GM18868 (cell line): Measurements from ENCODE around the gene PIPOX.
"Not testable (repeated sequence)": the region's sequence is repeated elsewhere in the genome, so short reads cannot be mapped to it uniquely, and the experiment has no call there.

Experiments used
- ATAC-seq: cut with Tn5 transposase; IDR thresholded peaks from one replicate; pipeline ENCODE4 v1.9.1; 2021; ENCODE audit warnings: mild to moderate bottlenecking, moderate library complexity; ENCODE audit not compliant: unreplicated experiment

PIPOX gene

DNA sequence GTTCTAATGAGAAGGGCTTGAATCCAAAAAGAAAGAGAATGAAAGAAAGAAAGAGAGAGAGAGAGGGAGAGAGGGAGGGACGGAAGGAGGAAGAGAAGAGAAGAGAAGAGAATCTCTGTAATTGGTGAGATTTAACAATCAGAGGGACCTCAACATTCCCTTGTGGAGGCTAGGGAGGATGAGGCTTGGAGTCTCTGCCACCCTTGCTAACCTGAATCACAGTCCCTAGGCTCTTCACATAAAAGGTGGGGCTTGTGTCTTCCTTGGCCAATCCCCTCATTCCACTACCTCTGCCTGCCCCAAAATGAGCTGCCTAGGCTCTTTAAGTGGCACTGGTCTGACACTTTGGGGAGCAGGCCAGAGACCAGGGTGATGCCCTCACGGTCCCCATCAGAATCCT, 30.1 kb downstream of the PIPOX start:
- ATAC-seq: no peak

DNA sequence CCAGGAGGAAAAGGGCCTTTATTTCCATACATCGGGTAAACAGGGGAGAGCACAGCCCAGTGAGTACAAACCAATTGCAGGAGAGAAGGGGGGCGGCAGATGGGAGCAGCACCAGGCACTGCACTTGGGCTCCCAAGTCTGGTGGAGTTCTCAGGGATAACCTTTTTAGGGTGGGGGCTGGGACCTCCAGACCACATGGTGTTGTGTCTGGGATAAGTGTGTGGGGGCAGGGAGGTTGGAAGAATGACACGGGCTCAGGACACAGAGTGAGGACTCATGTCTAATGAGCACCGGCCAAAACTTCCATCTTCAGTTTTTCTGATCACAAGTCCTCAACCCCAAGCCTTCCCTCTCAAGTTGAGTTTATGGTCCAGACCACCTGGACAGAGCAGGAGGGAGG, 30.6 kb downstream of the PIPOX start:
- ATAC-seq: no peak

DNA sequence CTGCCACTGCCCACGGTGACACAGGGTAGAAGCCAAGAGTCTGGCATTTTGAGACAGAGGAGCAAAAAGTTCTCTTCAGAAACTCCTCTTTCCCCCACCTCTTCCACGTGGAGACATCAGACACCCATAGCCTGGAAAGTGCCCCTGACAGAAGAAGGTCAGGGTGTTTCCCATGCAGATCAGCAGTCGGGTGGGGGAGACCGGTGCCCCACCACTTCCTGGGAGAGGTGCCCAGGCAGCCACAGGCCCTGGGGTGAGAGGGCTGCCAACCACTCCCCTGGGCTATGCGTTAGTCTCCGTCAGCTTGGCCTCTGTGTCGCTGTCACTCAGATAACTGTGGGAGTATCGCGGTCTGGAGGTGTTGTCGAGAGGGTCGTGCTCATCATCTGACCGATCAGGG, 31.5 kb downstream of the PIPOX start:
- no peak for ATAC-seq

DNA sequence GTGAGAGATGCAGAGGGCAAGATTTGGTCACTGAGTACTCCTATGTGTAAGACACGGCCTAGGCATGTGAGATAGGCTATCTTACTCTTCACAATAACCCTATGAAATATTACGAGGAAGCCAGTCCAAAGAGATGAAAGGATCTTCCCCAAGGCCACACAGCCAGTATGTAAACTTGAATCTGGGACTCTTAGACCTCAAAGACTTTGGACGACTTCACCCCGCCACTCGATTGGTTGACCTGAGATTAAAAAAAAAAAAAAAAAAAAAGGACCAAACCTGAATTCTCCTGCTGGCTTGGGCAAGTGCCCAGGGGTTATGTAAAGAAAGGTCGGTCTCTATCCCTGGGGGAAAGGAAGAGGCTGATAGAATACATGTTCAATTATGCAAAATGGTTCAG, 33.1 kb downstream of the PIPOX start:
- ATAC-seq: no peak

DNA sequence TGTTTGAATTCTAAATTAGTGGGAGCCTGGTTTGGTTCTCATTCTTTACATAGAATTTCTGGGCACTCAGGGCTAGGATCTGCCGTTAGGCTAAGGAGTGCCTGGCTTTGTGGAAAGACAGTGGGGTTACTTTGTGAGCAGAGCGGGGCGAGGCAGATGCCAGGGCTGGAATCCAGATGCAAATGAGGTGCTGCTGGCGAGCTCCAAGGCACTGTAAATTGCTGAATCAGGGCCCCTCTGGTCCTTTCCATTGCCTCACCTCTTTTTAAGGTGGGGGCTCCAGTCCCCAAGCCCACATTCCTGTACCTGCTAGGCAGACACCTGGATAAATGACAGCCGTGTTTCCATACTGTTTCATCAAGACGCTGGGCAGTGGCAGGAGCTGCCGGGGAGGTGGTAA, 33.8 kb downstream of the PIPOX start:
- ATAC-seq: no peak

DNA sequence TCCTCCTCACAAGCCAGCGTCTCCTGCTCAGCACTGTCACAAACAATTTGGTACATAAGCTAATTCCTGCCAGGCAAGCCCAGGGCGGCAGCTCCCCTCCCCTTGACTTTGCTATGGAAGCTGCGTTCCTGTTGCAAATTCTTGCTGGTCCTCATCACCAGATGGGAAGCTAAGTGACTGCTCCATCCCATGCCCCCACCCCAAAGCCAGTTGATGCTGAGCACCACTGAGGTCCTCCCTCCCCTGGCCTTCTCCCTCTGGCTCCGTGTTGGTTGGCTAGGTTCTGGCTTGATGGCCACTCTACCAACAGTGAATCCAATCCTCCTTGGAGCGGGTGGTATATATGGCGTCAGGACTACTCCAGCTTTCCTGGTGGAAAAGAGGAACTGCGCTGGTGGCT, 34.4 kb downstream of the PIPOX start:
- ATAC-seq: no peak

DNA sequence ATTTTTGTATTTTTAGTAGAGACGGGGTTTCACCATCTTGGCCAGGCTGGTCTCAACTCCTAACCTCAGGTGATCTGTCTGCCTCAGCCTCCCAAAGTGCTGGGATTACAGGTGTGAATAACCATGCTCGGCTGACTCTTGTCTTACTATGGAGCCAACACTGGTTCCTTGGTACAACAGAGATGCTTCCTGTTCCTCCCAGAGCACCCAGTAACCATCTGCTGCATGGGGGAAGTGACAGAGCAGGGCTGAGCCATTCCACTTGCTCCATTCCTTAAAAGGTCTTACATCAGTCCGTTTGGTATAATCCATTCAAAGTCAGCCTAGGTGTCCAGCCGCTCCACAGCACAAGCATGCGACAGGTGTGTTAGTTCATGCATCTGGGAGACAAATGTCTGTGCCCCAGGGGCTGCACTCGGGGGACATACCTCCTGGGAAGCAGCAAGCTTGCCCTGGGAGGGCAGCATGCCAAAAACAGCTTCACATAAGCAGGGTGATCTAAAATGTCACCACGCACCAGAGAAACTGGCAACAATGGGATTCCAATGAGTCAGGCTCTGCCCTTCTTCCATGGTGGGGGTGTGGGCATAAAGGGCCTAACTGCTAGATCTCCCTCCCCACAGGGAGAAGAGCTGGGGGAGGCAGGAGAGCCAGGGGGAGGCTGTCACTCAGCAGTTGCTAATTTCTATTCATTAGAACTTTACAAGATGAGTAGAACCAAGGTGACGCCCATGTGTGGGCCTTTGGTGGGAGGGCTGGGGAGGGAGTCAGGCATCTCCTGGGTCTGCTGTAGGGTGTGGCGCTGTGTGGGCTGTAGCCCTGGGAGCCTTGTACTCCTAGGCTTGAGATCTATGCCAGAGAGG, 35.5 kb downstream of the PIPOX start:
- no peak for ATAC-seq

DNA sequence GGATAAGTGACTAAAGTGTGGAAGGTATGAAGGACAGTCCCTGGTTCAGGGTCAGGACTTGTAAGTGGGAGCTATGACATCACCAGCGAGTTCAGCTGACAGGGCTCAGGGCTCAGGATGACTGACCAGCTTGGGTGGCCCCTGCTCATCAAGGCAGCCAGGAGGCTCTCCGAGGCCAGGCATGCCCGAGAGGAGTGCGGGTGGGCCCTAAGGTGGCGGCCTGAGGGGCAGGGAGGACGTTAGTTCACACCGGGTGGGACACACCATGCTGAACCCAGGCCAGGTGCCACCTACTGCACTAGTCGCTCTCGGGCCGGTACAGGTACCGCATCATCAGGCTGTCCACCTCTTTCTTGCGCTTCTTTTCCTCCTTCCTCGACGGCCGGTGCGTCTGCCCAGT, 36.5 kb downstream of the PIPOX start:
- no peak for ATAC-seq

DNA sequence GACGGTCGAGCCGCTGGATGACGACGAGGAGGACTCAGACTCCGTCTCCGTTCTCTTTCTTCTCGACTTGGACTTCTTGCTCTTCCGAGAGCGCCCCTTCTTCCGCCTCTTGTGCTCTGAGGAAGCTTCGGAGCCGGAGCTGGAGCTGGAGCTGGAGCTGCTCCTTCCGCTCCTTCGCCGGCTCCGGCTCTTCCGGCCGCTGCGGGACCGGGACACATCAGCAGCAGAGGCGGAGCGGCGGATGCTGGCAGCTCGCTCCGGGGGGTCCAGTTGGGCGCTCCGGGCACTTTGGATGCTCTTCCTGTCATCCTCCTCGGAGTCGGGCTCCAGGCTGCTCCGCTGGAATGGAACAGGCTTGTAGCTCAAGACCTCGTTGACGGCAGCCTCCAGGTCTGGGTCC, 36.9 kb downstream of the PIPOX start:
- no peak for ATAC-seq

DNA sequence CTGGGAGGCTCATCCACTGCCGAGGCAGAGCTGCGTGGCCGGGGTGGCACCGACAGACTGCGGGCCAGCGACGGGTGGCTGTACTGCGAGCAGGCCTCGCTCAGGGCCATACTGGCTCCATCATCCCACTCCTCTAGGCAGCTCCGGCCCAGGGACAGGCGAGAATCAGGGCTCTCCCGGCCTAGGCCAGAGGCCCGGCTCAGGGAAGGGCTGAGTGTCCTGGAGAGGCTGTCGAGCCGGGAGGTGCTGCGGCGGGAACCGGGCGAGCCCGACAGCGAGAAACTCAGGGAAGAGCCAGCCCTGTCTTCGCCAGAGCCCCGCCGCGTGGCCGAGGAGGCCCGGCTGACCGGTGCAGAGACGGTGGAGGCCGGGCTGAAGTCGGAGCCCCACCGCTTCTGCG, 37.4 kb downstream of the PIPOX start:
- ATAC-seq: no peak

DNA sequence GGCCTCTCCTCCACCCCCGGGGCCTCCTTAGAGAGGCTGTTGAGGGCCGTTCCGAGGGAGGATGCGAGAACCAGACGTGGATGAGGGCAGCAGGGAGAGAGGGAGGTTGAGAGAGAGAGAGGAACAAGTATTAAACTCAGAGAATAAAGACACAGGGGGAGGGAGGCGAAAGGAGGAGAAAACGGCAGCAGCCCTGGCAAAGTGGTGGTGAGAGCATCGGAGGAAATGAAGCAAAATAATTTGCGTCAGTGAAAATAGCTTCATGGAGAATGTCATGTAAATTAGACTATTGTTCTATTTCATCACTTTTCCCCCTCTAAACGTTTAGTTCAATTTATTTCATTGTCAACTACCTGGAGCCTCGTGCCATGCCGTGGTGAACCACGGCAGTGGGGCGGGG, 38.0 kb downstream of the PIPOX start:
- ATAC-seq: no peak

DNA sequence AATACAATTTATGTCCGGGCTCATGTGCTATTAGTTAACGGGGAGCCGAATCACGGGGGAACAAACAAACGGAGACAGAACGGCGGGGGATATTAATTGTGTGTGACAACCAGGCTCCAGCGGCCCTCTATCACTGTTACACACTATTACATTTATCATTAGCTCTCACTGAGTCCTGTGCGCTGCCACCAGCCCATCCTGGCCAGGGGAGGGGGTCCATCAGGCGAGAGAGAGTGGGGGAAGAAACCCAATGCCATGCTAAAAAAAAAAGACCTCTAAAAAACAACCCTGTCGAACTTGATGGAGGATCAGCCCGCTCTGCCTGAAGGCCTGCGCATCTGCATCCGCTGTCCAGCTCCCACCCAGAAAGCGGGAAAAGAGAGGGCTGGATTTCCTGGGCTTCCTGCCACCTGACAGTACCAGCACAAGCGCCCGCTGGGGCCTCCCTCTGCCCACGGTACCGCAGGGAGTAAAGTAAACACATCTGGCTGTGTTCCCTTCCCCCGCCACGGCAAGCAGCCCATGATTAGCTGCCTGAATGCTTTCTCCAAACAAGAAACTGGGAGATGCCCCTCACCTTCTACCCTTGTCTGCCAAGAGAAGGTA, 41.7 kb downstream of the PIPOX start:
- no peak for ATAC-seq

DNA sequence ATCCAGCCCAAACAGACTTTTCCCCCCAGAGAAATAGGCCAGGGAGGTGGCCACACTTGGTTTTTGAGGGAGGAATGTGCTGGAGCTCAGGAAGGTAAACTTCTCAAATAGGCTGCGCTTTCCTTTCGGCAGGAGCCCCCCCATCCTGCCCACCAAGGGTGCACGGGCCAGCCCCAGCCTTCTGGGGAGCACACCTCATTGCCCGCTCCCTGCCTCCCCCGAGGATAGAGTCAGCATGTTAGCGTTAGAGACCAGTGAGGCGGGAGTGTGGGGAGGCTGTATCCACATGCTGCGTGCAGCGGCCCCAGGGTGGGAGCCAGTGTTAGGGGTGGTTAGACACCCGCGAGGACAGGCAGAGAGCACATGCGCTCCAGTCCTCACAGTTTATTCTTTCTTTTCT, 42.3 kb downstream of the PIPOX start:
- no peak for ATAC-seq

DNA sequence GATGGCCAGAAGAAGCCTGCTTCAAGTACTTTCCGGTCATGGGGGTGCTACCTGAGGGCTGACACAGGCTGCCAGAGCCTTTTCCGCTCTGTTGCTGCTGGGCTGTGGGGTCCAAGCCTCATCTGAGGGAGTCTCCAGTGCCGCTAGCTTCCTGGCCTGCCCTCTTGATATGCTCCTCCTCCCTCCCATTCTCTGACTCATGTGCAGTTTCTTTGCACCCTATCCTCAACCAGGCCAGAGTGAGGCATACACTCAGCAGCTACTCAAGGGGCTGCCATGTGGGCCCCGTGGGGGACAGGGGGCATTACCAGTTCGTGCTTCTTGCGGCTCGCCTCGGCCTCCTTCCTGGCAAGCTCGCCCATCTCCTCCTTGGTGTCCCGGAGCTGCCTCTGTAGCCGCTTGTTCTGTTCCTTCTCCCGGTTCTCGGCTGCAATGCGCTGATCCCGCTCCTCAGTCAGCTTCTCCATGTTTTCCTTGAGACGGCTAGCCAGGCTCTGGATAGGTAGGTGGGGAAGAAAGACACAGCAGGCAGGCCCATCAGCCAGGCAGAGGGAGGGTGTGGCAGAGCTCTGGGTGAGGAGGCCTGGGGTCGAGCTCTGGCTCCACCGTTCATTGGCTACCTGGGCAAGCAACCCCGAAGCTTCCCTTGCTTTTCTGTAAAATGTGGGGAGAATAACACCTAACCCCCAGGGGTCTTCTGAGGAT, 43.8 kb downstream of the PIPOX start:
- ATAC-seq: no peak

DNA sequence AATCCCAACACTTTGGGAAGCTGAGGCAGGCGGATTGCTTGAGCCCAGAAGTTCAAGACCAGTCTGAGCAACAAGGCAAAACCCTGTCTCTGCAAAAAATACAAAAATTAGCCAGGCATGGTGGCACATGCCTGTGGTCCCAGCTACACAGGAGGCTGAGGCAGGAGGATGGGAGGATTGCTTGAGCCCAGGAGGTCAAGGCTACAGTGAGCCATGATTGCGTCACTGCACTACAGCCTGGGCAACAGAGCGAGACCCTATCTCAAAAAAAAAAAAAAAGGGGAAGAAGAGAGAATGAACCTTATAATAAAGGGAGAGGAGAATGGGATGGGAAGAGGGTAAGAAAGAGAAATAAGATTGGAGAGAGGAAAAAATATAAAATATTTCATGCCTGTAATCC, 45.8 kb downstream of the PIPOX start:
- not testable (repeated sequence) for ATAC-seq

DNA sequence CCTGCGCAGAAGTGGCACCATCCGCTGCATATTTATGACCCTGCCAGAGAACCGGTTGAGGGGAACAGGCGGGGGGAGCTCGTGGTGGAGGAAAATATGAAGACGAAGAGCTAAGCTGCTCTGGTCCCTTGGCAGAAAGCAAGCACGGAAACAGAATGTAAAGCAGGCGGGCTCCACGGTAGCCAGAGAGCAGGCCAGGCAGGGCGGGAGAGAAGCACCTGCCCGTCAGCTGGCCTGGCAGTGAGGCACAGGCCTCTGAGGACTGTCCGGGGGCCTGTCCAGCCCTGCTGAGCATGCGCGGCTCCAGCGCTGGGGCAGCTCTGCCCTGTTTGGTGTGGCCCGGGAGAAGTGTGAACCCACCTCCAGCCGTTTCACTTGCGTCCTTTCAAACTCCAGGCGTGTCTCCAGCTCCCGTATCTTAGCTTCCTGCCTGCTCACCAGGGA, 46.7 kb downstream of the PIPOX start:
- ATAC-seq: no peak

DNA sequence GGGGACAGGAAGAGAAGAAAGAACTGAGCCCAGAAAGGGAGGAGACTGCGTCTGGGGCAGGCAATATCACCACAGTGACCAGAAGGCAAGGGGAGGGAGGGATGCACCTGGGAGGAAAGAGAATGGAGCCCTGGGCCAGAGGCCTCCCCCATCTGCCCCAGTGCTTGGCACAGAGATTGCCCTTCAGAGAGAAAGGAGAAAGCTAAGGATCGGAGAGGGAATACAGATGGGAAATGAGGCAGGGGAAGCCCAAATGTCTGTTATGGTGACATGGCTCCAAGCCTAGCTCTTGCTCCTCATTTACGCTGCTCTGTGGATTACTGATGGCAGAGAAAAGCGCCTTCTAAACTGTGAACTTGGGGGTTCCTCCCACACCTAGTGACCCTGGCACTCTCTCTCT, 47.2 kb downstream of the PIPOX start:
- no peak for ATAC-seq

DNA sequence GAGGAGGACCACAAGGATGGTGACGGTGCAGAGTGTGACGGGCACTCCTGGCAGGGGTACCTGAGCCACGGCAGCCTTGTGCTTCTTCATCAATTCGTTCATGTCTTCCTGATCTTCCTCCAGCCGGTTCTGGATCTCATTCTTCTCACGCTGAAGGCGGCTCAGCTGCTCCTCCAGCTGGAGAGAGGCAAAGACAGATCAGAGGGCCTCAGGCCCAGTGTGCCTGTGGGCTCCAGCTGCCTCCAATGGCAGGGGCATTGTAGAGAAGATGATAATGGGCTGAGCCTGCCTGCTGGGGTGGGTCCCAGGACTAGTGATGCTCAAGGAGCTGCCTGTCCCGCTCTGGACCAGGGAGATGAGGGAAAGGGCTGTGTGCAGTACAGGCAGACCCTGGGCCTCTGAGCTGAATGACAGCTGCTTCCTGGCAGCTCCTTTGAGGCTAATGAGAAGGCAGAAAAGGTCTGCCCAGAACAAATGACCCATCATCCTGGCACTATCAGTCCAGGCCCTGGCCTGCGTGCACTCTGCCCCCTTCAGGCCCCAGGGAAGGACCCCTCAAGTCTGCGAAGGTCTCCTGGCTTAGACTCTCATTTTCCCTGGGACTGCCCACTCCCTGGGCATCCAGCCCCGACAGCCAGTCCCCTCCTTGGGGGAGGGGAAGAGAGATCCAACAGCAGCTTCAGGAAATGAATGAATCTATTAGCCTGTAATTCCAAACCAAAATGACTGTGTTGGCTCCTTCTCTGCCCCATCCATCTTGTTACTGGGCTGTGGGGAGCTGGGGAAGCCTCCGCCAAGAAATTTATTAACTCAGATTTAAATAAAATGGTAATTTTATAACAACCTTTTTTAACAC, 48.0 kb downstream of the PIPOX start:
- ATAC-seq: no peak

DNA sequence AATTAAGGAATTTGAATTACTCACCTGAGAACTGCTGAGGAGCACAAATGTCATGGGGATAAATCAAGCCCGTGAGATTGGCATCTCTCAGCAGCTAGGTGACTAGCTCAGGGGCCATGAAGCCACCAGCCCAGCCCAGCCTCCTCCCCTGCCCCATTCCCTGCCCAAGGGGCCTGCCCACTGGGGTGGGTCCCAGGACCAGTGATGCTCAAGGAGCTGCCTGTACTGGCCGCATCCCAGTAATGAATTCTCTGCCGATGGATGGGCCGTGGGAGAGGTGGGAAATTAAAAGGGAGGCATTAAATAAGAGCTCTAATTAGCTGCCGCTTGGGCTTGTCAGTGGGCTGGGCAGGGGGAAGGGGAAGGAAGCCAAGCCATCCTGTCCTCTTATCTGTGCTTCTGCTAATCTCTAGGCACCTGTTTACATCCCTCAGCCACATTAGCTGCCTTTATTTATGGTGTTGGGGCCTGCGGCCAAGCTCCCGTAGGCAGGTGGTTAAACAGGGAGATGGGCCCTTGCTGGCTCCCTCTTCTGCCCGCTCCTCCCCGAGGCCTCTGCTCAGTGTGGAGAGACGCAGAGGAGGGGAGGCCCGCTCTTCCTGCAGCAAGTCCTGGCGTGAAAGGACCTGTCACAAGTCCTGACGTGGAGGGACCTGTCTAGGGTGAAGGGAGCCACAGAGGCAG, 48.8 kb downstream of the PIPOX start:
- no peak for ATAC-seq

DNA sequence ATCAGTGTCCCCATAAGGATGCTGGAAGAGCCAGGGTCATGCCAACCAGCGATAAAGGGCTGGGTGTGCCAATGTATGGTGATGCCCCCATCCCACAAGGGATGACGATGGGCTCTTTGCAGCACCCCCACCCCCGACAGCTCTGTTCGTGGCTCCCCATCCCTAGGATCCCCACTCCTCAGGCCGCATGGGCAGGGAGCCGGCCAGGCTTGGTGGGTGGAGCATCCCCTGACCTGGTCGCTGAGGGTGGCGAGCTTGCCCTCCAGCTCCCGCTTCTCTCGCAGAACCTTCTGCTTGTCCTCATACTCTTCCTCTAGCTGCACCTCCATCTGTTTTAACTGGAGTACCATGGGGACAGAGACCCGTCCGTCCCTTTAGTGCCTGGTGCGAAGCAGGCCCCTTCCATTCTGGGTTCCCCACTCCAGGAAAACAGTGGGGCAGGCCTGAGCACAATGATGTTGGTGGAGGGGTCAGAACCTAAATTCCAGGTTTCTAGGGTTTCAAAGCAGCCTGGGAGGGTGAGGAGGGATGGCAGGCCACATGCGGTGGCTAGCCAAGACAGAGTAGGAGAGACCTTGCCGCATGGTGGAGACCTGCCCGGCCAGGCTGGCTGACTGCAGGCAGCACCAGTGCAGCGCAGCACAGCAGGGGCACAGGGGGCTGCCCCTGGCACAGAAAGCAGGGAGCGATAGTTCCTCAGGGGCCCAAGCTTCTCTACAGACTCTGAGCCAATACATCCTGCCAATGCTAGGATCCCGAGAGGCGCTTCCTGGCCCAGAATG, 50.3 kb downstream of the PIPOX start:
- ATAC-seq: no peak
